Caco-2 (cell line): ENCODE data around the gene DOCK10. TPM values are rescaled to one million over a fixed set of nuclear protein-coding genes. Genes with fewer than 3 reads are reported as not detected.

Experiments used
- BruUV-seq: library from RNA; stranded (reverse); fragments of 400-500 nt; replicated peaks from 2 replicates; lab custom pipeline; 2021; lab: Mats Ljungman, UMichigan
- CTCF ChIA-PET: fragments of 300-600 bp; sonication (Branson Sonifier 250); formaldehyde crosslinking; loops from one replicate; lab custom pipeline; 2022; ENCODE audit warnings: antibody characterized with exemption; lab: Charles Lee
- POLR2A ChIA-PET: fragments of 300-600 bp; sonication (Branson Sonifier 250); formaldehyde crosslinking; loops from one replicate; lab custom pipeline; 2022; ENCODE audit warnings: antibody characterized with exemption; lab: Charles Lee
- DNase-seq, 2 experiments: peaks; one replicate each; pipeline versions ENCODE4 v3.0.0 to v3.0.0-alpha.2; 2020 to 2022
- H3K27me3 ChIP-seq: replicated peaks from 2 replicates; pipeline ENCODE4 v1.6.0; 2011; ENCODE audit warnings: low read length; ENCODE audit not compliant: control insufficient read depth, insufficient read depth
- H3K36me3 ChIP-seq: 2 replicates; pipeline ENCODE4 v1.5.1; 2011; ENCODE audit warnings: low read length; ENCODE audit not compliant: control insufficient read depth, insufficient read depth
- H3K4me1 ChIP-seq: fragments of 250-450 bp; sonication (Bioruptor Pico); 2 replicates; pipeline ENCODE4 v1.5.1; 2020; ENCODE audit warnings: mild to moderate bottlenecking
- H3K4me3 ChIP-seq: 2 replicates; pipeline ENCODE4 v1.5.1; 2011; ENCODE audit warnings: low read depth, mild to moderate bottlenecking, control low read depth, low read length
- H3K9me3 ChIP-seq: fragments of 250-450 bp; sonication (Bioruptor Pico); 2 replicates; pipeline ENCODE4 v1.5.1; 2020; ENCODE audit warnings: mild to moderate bottlenecking, moderate library complexity
- H3K27ac Mint-ChIP-seq: one replicate; pipeline ENCODE4 v1.8.0; 2022; ENCODE audit warnings: mixed read lengths; ENCODE audit not compliant: unreplicated experiment
- H3K27me3 Mint-ChIP-seq: one replicate; pipeline ENCODE4 v1.8.0; 2022; ENCODE audit warnings: mixed read lengths; ENCODE audit not compliant: insufficient read depth, unreplicated experiment
- H3K36me3 Mint-ChIP-seq: one replicate; pipeline ENCODE4 v1.8.0; 2022; ENCODE audit warnings: mild to moderate bottlenecking, mixed read lengths; ENCODE audit not compliant: insufficient read depth, unreplicated experiment
- H3K4me1 Mint-ChIP-seq: one replicate; pipeline ENCODE4 v1.8.0; 2022; ENCODE audit warnings: low read depth, mixed read lengths; ENCODE audit not compliant: unreplicated experiment
- H3K4me3 Mint-ChIP-seq: one replicate; pipeline ENCODE4 v1.8.0; 2022; ENCODE audit warnings: mild to moderate bottlenecking, moderate library complexity, mixed read lengths; ENCODE audit not compliant: unreplicated experiment
- H3K9me3 Mint-ChIP-seq: one replicate; pipeline ENCODE4 v1.8.0; 2022; ENCODE audit warnings: mixed read lengths; ENCODE audit not compliant: unreplicated experiment
- CTCF ChIP-seq, 2 experiments: fragments of 200-600 bp in 1 of 2; IDR thresholded peaks; 1 replicate in 1 of 2; 2 replicates in 1 of 2; pipeline versions ENCODE4 v1.5.1 to v1.8.0; 2011 to 2022; ENCODE audit warnings: antibody characterized with exemption in 1 of 2, control low read depth in 1 of 2, inconsistent platforms in 1 of 2, low read depth in 1 of 2, low read length in 1 of 2, mild to moderate bottlenecking in 1 of 2, moderate library complexity in 1 of 2; ENCODE audit not compliant: insufficient read depth in 1 of 2, severe bottlenecking in 1 of 2, unreplicated experiment in 1 of 2
- intact Hi-C: fragments of 100-400 bp; cut with micrococcal nuclease; formaldehyde crosslinking; loops from one replicate; pipeline ENCODE4 v1.10.0; 2022; ENCODE audit not compliant: unreplicated experiment
- total RNA-seq: library from RNA; stranded (reverse); gene quantifications from 2 replicates; pipeline ENCODE4 v1.2.3, GENCODE V29; 2022

The DOCK10 gene
- total RNA-seq, 1 experiment from 2014 or later, result not detected

- intact Hi-C loops, result no loop called here
- TF ChIP-seq CTCF (IDR thresholded peaks at IDR 0.05; ENCODE audit: insufficient read depth in 1 of 2, low read depth in 1 of 2, low read length in 1 of 2, severe bottlenecking in 1 of 2, unreplicated experiment in 1 of 2), result no peak
- Mint-ChIP-seq H3K9me3 (no peaks in the 10 kb centered on the region), H3K4me3 (no peak overlapping the region), H3K27me3 (peaks cover 4% of the 10 kb centered on the region), H3K4me1 (no peaks in the 10 kb centered on the region), H3K36me3 (no peaks in the 10 kb centered on the region), H3K27ac (no peak overlapping the region)
- Histone ChIP-seq H3K4me3 (no peak overlapping the region), H3K36me3 (no peaks in the 10 kb centered on the region), H3K27me3 (no peaks in the 10 kb centered on the region), H3K9me3 (no peaks in the 10 kb centered on the region), H3K4me1 (no peaks in the 10 kb centered on the region)
- no peak for DNase-seq
- POLR2A ChIA-PET, result no interaction called here
- BruUV-seq, result no TSS peak
- CTCF ChIA-PET, result no interaction called here
These were observed 104.4 kb downstream of the DOCK10 start for GRCh38 chr2:224937887-224938286.

- no peak overlapping the region for H3K4me3 Mint-ChIP-seq
- H3K27ac Mint-ChIP-seq, result no peak overlapping the region
- H3K4me1 Mint-ChIP-seq, result no peaks in the 10 kb centered on the region
- H3K9me3 ChIP-seq, result no peaks in the 10 kb centered on the region
- no peaks in the 10 kb centered on the region for H3K9me3 Mint-ChIP-seq
- no TSS peak for BruUV-seq
- no peaks in the 10 kb centered on the region for H3K27me3 ChIP-seq
- H3K4me3 ChIP-seq, result no peak overlapping the region
- POLR2A ChIA-PET, result no interaction called here
- no peaks in the 10 kb centered on the region for H3K27me3 Mint-ChIP-seq
- no peak for DNase-seq
- H3K4me1 ChIP-seq, result no peaks in the 10 kb centered on the region
- no peaks in the 10 kb centered on the region for H3K36me3 ChIP-seq
- intact Hi-C loops, result no loop called here
- CTCF ChIA-PET, result no interaction called here
- no peak for TF ChIP-seq CTCF (IDR thresholded peaks at IDR 0.05; ENCODE audit: insufficient read depth in 1 of 2, low read depth in 1 of 2, low read length in 1 of 2, severe bottlenecking in 1 of 2, unreplicated experiment in 1 of 2)
- no peaks in the 10 kb centered on the region for H3K36me3 Mint-ChIP-seq
These were observed 107.6 kb downstream of the DOCK10 start for GRCh38 chr2:224934526-224935188.

- POLR2A ChIA-PET, result no interaction called here
- intact Hi-C loops, result no loop called here
- BruUV-seq, result no TSS peak
- DNase-seq, result no peak
- Histone ChIP-seq H3K36me3 (no peaks in the 10 kb centered on the region), H3K4me3 (no peak overlapping the region), H3K27me3 (no peaks in the 10 kb centered on the region), H3K9me3 (no peaks in the 10 kb centered on the region), H3K4me1 (no peaks in the 10 kb centered on the region)
- CTCF ChIA-PET, result no interaction called here
- H3K27me3 Mint-ChIP-seq, result no peaks in the 10 kb centered on the region
- H3K4me1 Mint-ChIP-seq, result no peaks in the 10 kb centered on the region
- no peaks in the 10 kb centered on the region for H3K9me3 Mint-ChIP-seq
- H3K4me3 Mint-ChIP-seq, result no peak overlapping the region
- TF ChIP-seq CTCF (IDR thresholded peaks at IDR 0.05; ENCODE audit: insufficient read depth in 1 of 2, low read depth in 1 of 2, low read length in 1 of 2, severe bottlenecking in 1 of 2, unreplicated experiment in 1 of 2), result no peak
- H3K27ac Mint-ChIP-seq, result no peak overlapping the region
- no peaks in the 10 kb centered on the region for H3K36me3 Mint-ChIP-seq
These were observed 108.8 kb downstream of the DOCK10 start for GRCh38 chr2:224933431-224933830.
